Naive B cell (primary cell): Measurements from ENCODE around the gene MAP3K4. TPM values are rescaled to one million over a fixed set of nuclear protein-coding genes. Genes with fewer than 3 reads are reported as not detected.

Experiments
- ATAC-seq, 2 donors: fragments of 150-1000 bp; cut with Tn5 transposase; 2 replicates each; pipeline ENCODE4 v1.10.0; 2021; ENCODE audit warnings: low read depth in 2 of 2, mild to moderate bottlenecking in 2 of 2, moderate library complexity in 2 of 2
- DNase-seq: peaks from one replicate; pipeline ENCODE4 v3.0.0; 2022
- H3K27ac Mint-ChIP-seq, 6 donors: one replicate each; pipeline ENCODE4 v1.8.0; 2020 to 2022; ENCODE audit warnings: mild to moderate bottlenecking in 6 of 6, mixed read lengths in 6 of 6, moderate library complexity in 5 of 6, inconsistent platforms in 2 of 6
- H3K27me3 Mint-ChIP-seq, 3 donors: one replicate each; pipeline ENCODE4 v1.8.0; 2021 to 2022; ENCODE audit warnings: mixed read lengths in 3 of 3, mild to moderate bottlenecking in 1 of 3
- H3K36me3 Mint-ChIP-seq, 2 donors: one replicate each; pipeline ENCODE4 v1.8.0; 2020 to 2022; ENCODE audit warnings: mixed read lengths in 2 of 2, inconsistent platforms in 1 of 2, mild to moderate bottlenecking in 1 of 2
- H3K4me1 Mint-ChIP-seq, 3 donors: one replicate each; pipeline ENCODE4 v1.8.0; 2020 to 2022; ENCODE audit warnings: mixed read lengths in 3 of 3, inconsistent platforms in 1 of 3, mild to moderate bottlenecking in 1 of 3, moderate library complexity in 1 of 3
- H3K4me3 Mint-ChIP-seq, 8 donors: one replicate each; pipeline ENCODE4 v1.8.0; 2020 to 2022; ENCODE audit warnings: mild to moderate bottlenecking in 8 of 8, mixed read lengths in 8 of 8, moderate library complexity in 8 of 8, inconsistent platforms in 2 of 8
- H3K9me3 Mint-ChIP-seq, 7 donors: one replicate each; pipeline ENCODE4 v1.8.0; 2020 to 2022; ENCODE audit warnings: mixed read lengths in 7 of 7, mild to moderate bottlenecking in 5 of 7, inconsistent platforms in 2 of 7, moderate library complexity in 1 of 7
- polyA plus RNA-seq, 6 donors: library from polyadenylated mRNA; unstranded; fragments of 300-500 nt; fragmentation: Illumina TruSeq; gene quantifications; one replicate each; pipeline ENCODE4 v1.2.3, GENCODE V29; 2021; ENCODE audit warnings: low read depth in 6 of 6

MAP3K4 gene
- polyA plus RNA-seq, 6 donors from 2014 or later: 3.4 to 12.7 (median 8.5) TPM

GRCh38 chr6:161135695-161136591 lies 144.4 kb downstream of the MAP3K4 start:
- DNase-seq: no peak
- Mint-ChIP-seq H3K4me1 (peaks cover 6 to 25% (median 17%) of the 10 kb centered on the region in 3 donors), H3K36me3 (peaks cover 0 to 5% of the 10 kb centered on the region in 2 donors), H3K4me3 (peak overlapping the region in 6 of 8 donors; percentile 14 to 62 (median 50)), H3K27me3 (no peaks in the 10 kb centered on the region), H3K9me3 (no peaks in the 10 kb centered on the region), H3K27ac (peak overlapping the region; percentile 1 to 70 (median 44))
- ATAC-seq: peak; percentile 45 to 52

GRCh38 chr6:161136655-161137054 lies 145.1 kb downstream of the MAP3K4 start:
- no peak for ATAC-seq
- Mint-ChIP-seq H3K27ac (peak overlapping the region in 2 of 6 donors; percentile 48 to 70), H3K9me3 (no peaks in the 10 kb centered on the region), H3K4me1 (peaks cover 6 to 25% (median 17%) of the 10 kb centered on the region in 3 donors), H3K4me3 (no peak overlapping the region), H3K27me3 (no peaks in the 10 kb centered on the region), H3K36me3 (peaks cover 0 to 5% of the 10 kb centered on the region in 2 donors)
- DNase-seq: no peak

- H3K36me3 Mint-ChIP-seq: peaks cover 3 to 8% of the 10 kb centered on the region in 2 donors
- ATAC-seq (no peak), DNase-seq (no peak)
- peaks cover 6 to 25% (median 17%) of the 10 kb centered on the region in 3 donors for H3K4me1 Mint-ChIP-seq
- H3K27ac Mint-ChIP-seq: peak overlapping the region in 1 of 6 donors; percentile 33
- H3K4me3 Mint-ChIP-seq: peak overlapping the region in 1 of 8 donors; percentile 10
- H3K27me3 Mint-ChIP-seq: no peaks in the 10 kb centered on the region
- H3K9me3 Mint-ChIP-seq: no peaks in the 10 kb centered on the region
These were observed 145.8 kb downstream of the MAP3K4 start for GRCh38 chr6:161137320-161137719.

GRCh38 chr6:161137839-161138542 lies 146.4 kb downstream of the MAP3K4 start:
- ATAC-seq (no peak), DNase-seq (no peak)
- H3K4me3 Mint-ChIP-seq: no peak overlapping the region
- no peaks in the 10 kb centered on the region for H3K27me3 Mint-ChIP-seq
- no peaks in the 10 kb centered on the region for H3K9me3 Mint-ChIP-seq
- H3K36me3 Mint-ChIP-seq: peaks cover 7 to 10% of the 10 kb centered on the region in 2 donors
- H3K27ac Mint-ChIP-seq: no peak overlapping the region
- H3K4me1 Mint-ChIP-seq: peaks cover 6 to 25% (median 17%) of the 10 kb centered on the region in 3 donors

GRCh38 chr6:161138543-161139303 lies 147.2 kb downstream of the MAP3K4 start:
- Mint-ChIP-seq H3K36me3 (peaks cover 6 to 7% of the 10 kb centered on the region in 2 donors), H3K4me1 (peaks cover 6 to 25% (median 17%) of the 10 kb centered on the region in 3 donors), H3K4me3 (no peak overlapping the region), H3K27me3 (no peaks in the 10 kb centered on the region), H3K9me3 (no peaks in the 10 kb centered on the region), H3K27ac (no peak overlapping the region)
- DNase-seq: no peak
- no peak for ATAC-seq

- ATAC-seq (no peak), DNase-seq (no peak)
- Mint-ChIP-seq H3K4me3 (no peak overlapping the region), H3K27ac (no peak overlapping the region), H3K4me1 (peaks cover 6 to 25% (median 17%) of the 10 kb centered on the region in 3 donors), H3K36me3 (peaks cover 6 to 7% of the 10 kb centered on the region in 2 donors), H3K27me3 (no peaks in the 10 kb centered on the region), H3K9me3 (no peaks in the 10 kb centered on the region)
These were observed 147.8 kb downstream of the MAP3K4 start for GRCh38 chr6:161139304-161139765.

GRCh38 chr6:161139766-161140553 lies 148.4 kb downstream of the MAP3K4 start:
- ATAC-seq (no peak), DNase-seq (no peak)
- Mint-ChIP-seq H3K9me3 (no peaks in the 10 kb centered on the region), H3K27ac (no peak overlapping the region), H3K4me3 (no peak overlapping the region), H3K36me3 (peaks cover 6 to 7% of the 10 kb centered on the region in 2 donors), H3K4me1 (peaks cover 6 to 22% (median 17%) of the 10 kb centered on the region in 3 donors), H3K27me3 (no peaks in the 10 kb centered on the region)

- DNase-seq (no peak), ATAC-seq (no peak)
- Mint-ChIP-seq H3K9me3 (no peaks in the 10 kb centered on the region), H3K4me3 (no peak overlapping the region), H3K27me3 (no peaks in the 10 kb centered on the region), H3K4me1 (peaks cover 6 to 17% (median 13%) of the 10 kb centered on the region in 3 donors), H3K36me3 (peaks cover 6 to 7% of the 10 kb centered on the region in 2 donors), H3K27ac (no peak overlapping the region)
These were observed 148.9 kb downstream of the MAP3K4 start for GRCh38 chr6:161140554-161140875.

- peaks cover 6 to 7% of the 10 kb centered on the region in 2 donors for H3K36me3 Mint-ChIP-seq
- H3K9me3 Mint-ChIP-seq: no peaks in the 10 kb centered on the region
- DNase-seq (no peak), ATAC-seq (no peak)
- peaks cover 3 to 10% (median 7%) of the 10 kb centered on the region in 3 donors for H3K4me1 Mint-ChIP-seq
- H3K4me3 Mint-ChIP-seq: no peak overlapping the region
- no peak overlapping the region for H3K27ac Mint-ChIP-seq
- no peaks in the 10 kb centered on the region for H3K27me3 Mint-ChIP-seq
These were observed 149.6 kb downstream of the MAP3K4 start for GRCh38 chr6:161141173-161141572.

GRCh38 chr6:161142957-161143296 lies 151.4 kb downstream of the MAP3K4 start:
- Mint-ChIP-seq H3K4me3 (peak overlapping the region in 1 of 8 donors; percentile 66), H3K27me3 (no peaks in the 10 kb centered on the region), H3K27ac (no peak overlapping the region), H3K9me3 (no peaks in the 10 kb centered on the region), H3K4me1 (no peaks in the 10 kb centered on the region), H3K36me3 (peaks cover 7 to 14% of the 10 kb centered on the region in 2 donors)
- ATAC-seq: no peak
- no peak for DNase-seq

- peak overlapping the region in 2 of 8 donors; percentile 28 to 53 for H3K4me3 Mint-ChIP-seq
- no peaks in the 10 kb centered on the region for H3K9me3 Mint-ChIP-seq
- H3K27me3 Mint-ChIP-seq: no peaks in the 10 kb centered on the region
- H3K4me1 Mint-ChIP-seq: no peaks in the 10 kb centered on the region
- ATAC-seq (no peak), DNase-seq (no peak)
- H3K36me3 Mint-ChIP-seq: peaks cover 7 to 14% of the 10 kb centered on the region in 2 donors
- peak overlapping the region in 1 of 6 donors; percentile 59 for H3K27ac Mint-ChIP-seq
These were observed 152.3 kb downstream of the MAP3K4 start for GRCh38 chr6:161143663-161144430.

- Mint-ChIP-seq H3K27me3 (no peaks in the 10 kb centered on the region), H3K9me3 (no peaks in the 10 kb centered on the region), H3K27ac (peak overlapping the region in 1 of 6 donors; percentile 33)
These were observed 158.6 kb downstream of the MAP3K4 start for GRCh38 chr6:161150136-161150535.

More at GRCh38 chr6:161150136-161150535, 158.6 kb downstream of the MAP3K4 start:
- H3K36me3 Mint-ChIP-seq: peaks cover 0 to 8% of the 10 kb centered on the region in 2 donors
- ATAC-seq (no peak), DNase-seq (no peak)
- peaks cover 0 to 4% (median 0%) of the 10 kb centered on the region in 3 donors for H3K4me1 Mint-ChIP-seq
- H3K4me3 Mint-ChIP-seq: no peak overlapping the region
